Smooth muscle cell (in vitro differentiated cells): ENCODE data around the gene WWTR1. TPM values are rescaled to one million over a fixed set of nuclear protein-coding genes. Genes with fewer than 3 reads are reported as not detected.
A peak's percentile ranks its signal among the peaks of the same experiment; 100 is the strongest.

Source experiments
- DNase-seq: peaks from one replicate; lab custom pipeline; 2025; ENCODE audit not compliant: unreplicated experiment; lab: John Stamatoyannopoulos, UW
- H2AFZ ChIP-seq: fragments of 200-600 bp; sonication (generic); 2 replicates; pipeline ENCODE4 v1.6.0; 2016; ENCODE audit warnings: antibody characterized with exemption, low read depth, mild to moderate bottlenecking
- H3F3A ChIP-seq: fragments of 200-600 bp; sonication (generic); 2 replicates; pipeline ENCODE4 v1.6.0; 2017; ENCODE audit warnings: antibody characterized with exemption, low read depth
- H3K27ac ChIP-seq: fragments of 200-600 bp; sonication (generic); 2 replicates; pipeline ENCODE4 v1.5.1; 2016; ENCODE audit warnings: low read depth, mild to moderate bottlenecking
- H3K27me3 ChIP-seq: fragments of 200-600 bp; sonication (generic); 2 replicates; pipeline ENCODE4 v1.6.1; 2016; ENCODE audit warnings: low read depth, mild to moderate bottlenecking
- H3K36me3 ChIP-seq: fragments of 200-600 bp; sonication (generic); 2 replicates; pipeline ENCODE4 v1.5.1; 2016; ENCODE audit warnings: low read depth
- H3K4me1 ChIP-seq: fragments of 200-600 bp; sonication (generic); 2 replicates; pipeline ENCODE4 v1.5.1; 2016; ENCODE audit warnings: low read depth
- H3K4me2 ChIP-seq: fragments of 200-600 bp; sonication (generic); 2 replicates; pipeline ENCODE4 v1.6.0; 2016; ENCODE audit warnings: mild to moderate bottlenecking
- H3K4me3 ChIP-seq: fragments of 200-600 bp; sonication (generic); 2 replicates; pipeline ENCODE4 v1.5.1; 2016; ENCODE audit warnings: mild to moderate bottlenecking
- H3K79me2 ChIP-seq: fragments of 200-600 bp; sonication (generic); 2 replicates; pipeline ENCODE4 v1.6.0; 2016; ENCODE audit warnings: low read depth, mild to moderate bottlenecking
- H3K9ac ChIP-seq: fragments of 200-600 bp; sonication (generic); 2 replicates; pipeline ENCODE4 v1.6.0; 2016; ENCODE audit warnings: low read depth
- H3K9me3 ChIP-seq: fragments of 200-600 bp; sonication (generic); replicated peaks from 2 replicates; pipeline ENCODE4 v1.5.1; 2016; ENCODE audit warnings: low read depth
- H4K20me1 ChIP-seq: fragments of 200-600 bp; sonication (generic); 2 replicates; pipeline ENCODE4 v1.6.0; 2016; ENCODE audit warnings: low read depth
- WGBS: methylation state at CpG from one replicate; pipeline ENCODE4 v1.1.7; 2016; ENCODE audit warnings: low lambda C conversion rate; 5-methylcytosine and 5-hydroxymethylcytosine counted together
- polyA plus RNA-seq: library from polyadenylated mRNA; unstranded; fragments of >200 nt; fragmentation: Nextera tagmentation; extraction: Ambion mirVana; gene quantifications from 2 replicates; pipeline ENCODE4 v1.2.1, GENCODE V29; 2016
- total RNA-seq: library from RNA; depleted of rRNA; stranded (reverse); fragments of >200 nt; gene quantifications from 2 replicates; pipeline ENCODE4 v1.2.3, GENCODE V29; 2014
- TF ChIP-seq, protein P1 (sequence below): fragments of 200-600 bp; sonication (generic); IDR thresholded peaks from 2 replicates; pipeline ENCODE4 v1.5.1; 2017; ENCODE audit warnings: borderline replicate concordance, mild to moderate bottlenecking, antibody characterized with exemption; ENCODE audit not compliant: insufficient read depth, poor library complexity, severe bottlenecking

The WWTR1 gene
- total and polyA plus RNA-seq, 2 experiments from 2014 or later: 38.4 to 55.6 TPM

GRCh38 chr3:149486726-149487125, 171.1 kb downstream of the WWTR1 start:
- H3K4me1 ChIP-seq: no peaks in the 10 kb centered on the region
- H3K4me2 ChIP-seq: no peak overlapping the region
- H3K4me3 ChIP-seq: no peak overlapping the region
- H3K27ac ChIP-seq: no peak overlapping the region
- no peaks in the 10 kb centered on the region for H3K27me3 ChIP-seq
- H3K9ac ChIP-seq: no peak overlapping the region
- no peaks in the 10 kb centered on the region for H3F3A ChIP-seq
- TF ChIP-seq, protein P1, sequence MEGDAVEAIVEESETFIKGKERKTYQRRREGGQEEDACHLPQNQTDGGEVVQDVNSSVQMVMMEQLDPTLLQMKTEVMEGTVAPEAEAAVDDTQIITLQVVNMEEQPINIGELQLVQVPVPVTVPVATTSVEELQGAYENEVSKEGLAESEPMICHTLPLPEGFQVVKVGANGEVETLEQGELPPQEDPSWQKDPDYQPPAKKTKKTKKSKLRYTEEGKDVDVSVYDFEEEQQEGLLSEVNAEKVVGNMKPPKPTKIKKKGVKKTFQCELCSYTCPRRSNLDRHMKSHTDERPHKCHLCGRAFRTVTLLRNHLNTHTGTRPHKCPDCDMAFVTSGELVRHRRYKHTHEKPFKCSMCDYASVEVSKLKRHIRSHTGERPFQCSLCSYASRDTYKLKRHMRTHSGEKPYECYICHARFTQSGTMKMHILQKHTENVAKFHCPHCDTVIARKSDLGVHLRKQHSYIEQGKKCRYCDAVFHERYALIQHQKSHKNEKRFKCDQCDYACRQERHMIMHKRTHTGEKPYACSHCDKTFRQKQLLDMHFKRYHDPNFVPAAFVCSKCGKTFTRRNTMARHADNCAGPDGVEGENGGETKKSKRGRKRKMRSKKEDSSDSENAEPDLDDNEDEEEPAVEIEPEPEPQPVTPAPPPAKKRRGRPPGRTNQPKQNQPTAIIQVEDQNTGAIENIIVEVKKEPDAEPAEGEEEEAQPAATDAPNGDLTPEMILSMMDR: no peak
- WGBS: 79% methylated on average over 5 of the region's 5 CpGs
- H3K9me3 ChIP-seq: no peaks in the 10 kb centered on the region
- H3K36me3 ChIP-seq: no peaks in the 10 kb centered on the region
- no peak overlapping the region for H2AFZ ChIP-seq
- H4K20me1 ChIP-seq: no peaks in the 10 kb centered on the region
- DNase-seq: no peak
- no peaks in the 10 kb centered on the region for H3K79me2 ChIP-seq

DNA sequence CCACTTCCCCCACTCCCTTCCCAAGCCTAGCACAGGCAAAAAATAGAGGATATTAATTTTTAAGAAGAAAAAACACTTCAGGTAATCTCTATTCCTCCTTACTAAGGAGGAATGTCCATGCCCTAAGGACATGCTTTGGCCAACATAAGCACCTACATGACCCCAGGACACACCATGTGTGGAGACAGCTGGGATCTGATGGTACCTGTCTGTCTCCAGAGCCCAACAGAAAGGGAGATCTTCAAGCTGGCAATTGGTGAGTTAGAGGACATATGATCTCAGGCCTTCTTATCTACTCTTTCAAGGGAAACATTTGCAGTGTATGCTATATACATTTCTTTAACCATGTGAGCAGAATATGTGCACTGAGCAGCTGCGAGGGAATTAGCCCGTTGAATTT, 176.3 kb downstream of the WWTR1 start:
- TF ChIP-seq, protein P1: no peak
- H2AFZ ChIP-seq: no peak overlapping the region
- no peak overlapping the region for H3K4me2 ChIP-seq
- DNase-seq: no peak
- H3K27ac ChIP-seq: no peak overlapping the region
- H3K36me3 ChIP-seq: no peaks in the 10 kb centered on the region
- no peaks in the 10 kb centered on the region for H3K9me3 ChIP-seq
- H3K79me2 ChIP-seq: no peaks in the 10 kb centered on the region
- H3K4me1 ChIP-seq: peaks cover 4% of the 10 kb centered on the region
- H3K4me3 ChIP-seq: no peak overlapping the region
- no peaks in the 10 kb centered on the region for H3K27me3 ChIP-seq
- 100% methylated on average over 2 of the region's 2 CpGs for WGBS
- no peaks in the 10 kb centered on the region for H4K20me1 ChIP-seq
- no peak overlapping the region for H3K9ac ChIP-seq
- no peaks in the 10 kb centered on the region for H3F3A ChIP-seq

- peaks cover 4% of the 10 kb centered on the region for H3K4me1 ChIP-seq
- no peaks in the 10 kb centered on the region for H3K9me3 ChIP-seq
- no peak overlapping the region for H3K9ac ChIP-seq
- no peaks in the 10 kb centered on the region for H3F3A ChIP-seq
- no peak overlapping the region for H3K4me2 ChIP-seq
- no peak for DNase-seq
- no peak overlapping the region for H2AFZ ChIP-seq
- no peaks in the 10 kb centered on the region for H3K79me2 ChIP-seq
- H4K20me1 ChIP-seq: no peaks in the 10 kb centered on the region
- TF ChIP-seq, protein P1: no peak
- H3K27ac ChIP-seq: no peak overlapping the region
- H3K27me3 ChIP-seq: no peaks in the 10 kb centered on the region
- no peak overlapping the region for H3K4me3 ChIP-seq
- no peaks in the 10 kb centered on the region for H3K36me3 ChIP-seq
- WGBS: 94% methylated on average over 3 of the region's 3 CpGs
Observed at GRCh38 chr3:149481056-149481455, 176.8 kb downstream of the WWTR1 start.

- H3K9me3 ChIP-seq: no peaks in the 10 kb centered on the region
- H2AFZ ChIP-seq: peak overlapping the region; percentile 9
- H3K27ac ChIP-seq: peak overlapping the region; percentile 41
- H3K36me3 ChIP-seq: no peaks in the 10 kb centered on the region
- H4K20me1 ChIP-seq: no peaks in the 10 kb centered on the region
- H3K79me2 ChIP-seq: no peaks in the 10 kb centered on the region
- H3F3A ChIP-seq: no peaks in the 10 kb centered on the region
- TF ChIP-seq, protein P1: peak; percentile 85
- peaks cover 4% of the 10 kb centered on the region for H3K4me1 ChIP-seq
- H3K4me3 ChIP-seq: no peak overlapping the region
- 69% methylated on average over 15 of the region's 15 CpGs for WGBS
- H3K27me3 ChIP-seq: no peaks in the 10 kb centered on the region
- DNase-seq: peak; percentile 9
- peak overlapping the region; percentile 4 for H3K4me2 ChIP-seq
- H3K9ac ChIP-seq: no peak overlapping the region
Observed at GRCh38 chr3:149480326-149481017, 177.4 kb downstream of the WWTR1 start.
